HG03521 (cell line): ENCODE results near the gene LRRC32.
"Not testable (repeated sequence)": the region's sequence is repeated elsewhere in the genome, so short reads cannot be mapped to it uniquely, and the experiment has no call there.

Experiments used
- ATAC-seq: cut with Tn5 transposase; IDR thresholded peaks from one replicate; pipeline ENCODE4 v1.9.1; 2021; ENCODE audit warnings: mild to moderate bottlenecking, moderate library complexity; ENCODE audit not compliant: unreplicated experiment

LRRC32 gene

GRCh38 chr11:76617553-76618265 is 52.8 kb downstream of the LRRC32 start:
- ATAC-seq, result no peak

DNA sequence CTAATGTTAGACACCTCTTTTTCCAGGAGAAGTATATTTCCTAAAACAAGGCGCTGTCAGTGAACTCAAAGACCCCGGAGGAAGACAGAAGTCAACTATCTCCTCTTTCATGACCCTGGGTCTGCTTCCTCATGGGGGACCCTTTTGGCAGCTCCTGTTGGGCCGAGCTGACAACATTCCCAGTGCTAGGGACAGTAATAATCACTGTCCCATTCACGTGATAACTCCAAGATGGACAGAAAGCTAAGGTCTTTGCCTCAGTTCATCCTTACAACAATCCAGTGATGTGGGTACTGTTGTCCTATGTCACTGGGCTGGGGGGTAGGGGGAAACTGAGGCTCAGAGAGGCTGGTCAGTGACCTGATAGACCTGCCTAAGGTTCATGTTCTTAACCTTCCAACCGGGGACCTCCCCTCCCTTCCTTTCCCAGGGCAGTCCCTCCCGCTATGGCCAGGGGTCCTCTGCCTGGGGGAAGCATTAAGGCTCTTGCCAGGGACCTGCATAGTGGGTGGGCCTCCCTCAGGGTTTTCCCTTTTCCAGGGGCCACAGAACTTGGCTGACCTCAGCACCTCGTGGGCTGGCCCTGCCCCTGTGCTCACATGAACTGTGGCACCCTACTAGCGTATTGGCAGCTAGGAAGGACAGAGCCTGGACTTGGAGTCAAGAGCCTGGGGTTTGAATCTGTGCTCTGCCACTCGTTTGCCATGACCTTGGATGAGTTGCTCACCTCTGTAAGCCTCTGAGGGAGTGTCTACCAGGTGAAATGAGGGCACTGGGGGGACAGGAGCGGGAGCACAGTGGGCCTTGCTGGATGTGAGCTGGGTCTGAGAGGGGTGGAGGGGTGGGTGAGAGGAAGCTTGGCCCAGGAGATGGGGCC is 53.6 kb downstream of the LRRC32 start:
- no peak for ATAC-seq

DNA sequence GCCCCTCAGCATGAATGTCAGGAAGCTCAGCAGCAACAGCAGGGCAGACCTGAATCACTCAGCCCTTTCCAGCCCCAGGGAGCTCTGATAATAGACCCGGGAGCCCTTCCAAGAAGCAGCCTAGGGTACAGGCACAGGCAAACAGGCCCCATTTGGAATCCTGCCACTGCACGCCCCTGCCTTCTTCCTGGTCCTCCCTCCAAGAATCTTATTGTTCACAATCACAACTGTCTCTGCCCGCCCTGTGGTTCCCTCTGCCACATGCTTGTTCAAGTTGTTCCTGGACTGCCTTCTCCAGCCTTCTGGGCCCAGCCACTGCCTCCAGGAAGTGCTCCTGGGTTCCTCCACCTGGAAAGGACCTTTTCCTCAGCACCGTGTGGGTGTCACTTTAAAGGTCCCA is 54.6 kb downstream of the LRRC32 start:
- no peak for ATAC-seq

DNA sequence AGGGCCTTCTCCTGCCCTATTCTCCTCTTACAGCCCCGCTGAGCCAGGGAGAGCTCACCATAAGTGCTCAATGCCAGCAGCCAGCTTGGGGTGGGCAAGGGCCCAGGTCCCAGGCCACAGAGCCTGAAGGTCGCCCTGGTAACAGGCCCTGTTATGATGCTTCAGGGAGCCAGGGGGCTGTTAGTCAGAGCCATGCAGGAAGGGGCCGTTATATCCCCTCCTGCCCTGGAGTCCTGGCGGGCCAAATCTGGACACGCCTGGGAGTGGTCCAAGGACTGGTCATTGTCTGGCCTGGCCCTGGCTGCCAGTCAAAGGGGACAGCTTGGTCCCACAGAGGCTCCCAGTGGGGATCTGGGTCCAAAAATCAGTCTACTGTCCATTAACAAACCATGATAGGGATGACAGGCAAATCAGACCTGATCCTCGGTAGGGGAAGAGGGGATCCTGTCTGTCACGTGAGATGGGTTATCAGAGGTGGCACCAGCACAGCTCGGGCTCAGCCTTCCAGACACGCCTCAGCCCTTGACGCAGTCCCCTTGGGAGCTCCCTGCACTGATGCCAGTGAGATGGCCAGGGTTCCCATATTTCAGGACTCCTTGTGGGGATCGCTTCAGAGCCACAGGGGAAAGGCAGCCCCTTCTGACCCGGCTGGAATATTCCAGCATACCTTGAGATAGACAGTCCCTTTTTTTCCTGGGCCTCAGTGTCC is 55.9 kb downstream of the LRRC32 start:
- ATAC-seq, result no peak

DNA sequence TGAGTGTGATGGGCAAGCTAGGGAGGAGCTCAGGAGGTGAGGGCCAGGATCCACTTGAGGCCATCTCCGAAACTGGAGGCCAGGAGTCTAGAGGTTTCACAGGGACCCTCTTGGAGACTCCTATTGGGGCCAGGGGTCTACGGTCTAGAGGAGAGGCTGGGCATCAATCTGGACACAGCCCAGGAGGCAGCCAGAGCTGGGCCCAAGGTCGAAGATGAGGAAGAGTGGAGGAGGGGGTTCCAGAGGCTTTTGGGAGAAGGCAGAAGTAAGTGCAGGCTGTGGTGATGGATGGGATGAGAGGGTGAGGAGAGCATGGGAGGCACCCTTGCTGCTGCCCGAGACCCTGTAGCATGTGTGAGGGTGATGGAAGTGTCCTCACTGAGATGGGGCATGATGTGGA is 56.6 kb downstream of the LRRC32 start:
- ATAC-seq, result no peak

GRCh38 chr11:76612226-76612625 is 58.3 kb downstream of the LRRC32 start:
- ATAC-seq, result no peak

- ATAC-seq, result no peak
Measured at GRCh38 chr11:76610871-76611475, 59.6 kb downstream of the LRRC32 start.

DNA sequence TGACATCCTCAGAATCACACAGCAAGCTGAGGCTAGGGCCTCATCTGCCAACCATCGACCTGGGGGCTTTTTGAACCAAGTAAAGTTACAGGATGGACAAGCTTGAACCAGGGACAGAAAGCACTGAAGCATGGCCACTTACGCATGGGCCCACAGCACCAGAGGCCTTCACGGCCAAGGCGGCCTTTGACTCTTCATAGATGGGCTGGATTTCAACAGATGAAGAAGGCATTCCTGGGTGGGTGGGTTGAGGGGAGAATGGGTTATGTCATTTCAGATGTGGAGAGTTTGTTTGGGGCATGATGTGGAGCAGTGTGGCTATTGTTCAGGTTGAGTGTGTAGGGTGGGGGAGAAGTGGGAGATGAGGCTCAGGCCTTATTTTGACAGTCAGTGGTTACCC is 60.2 kb downstream of the LRRC32 start:
- ATAC-seq, result no peak

GRCh38 chr11:76609736-76610370 is 60.7 kb downstream of the LRRC32 start:
- ATAC-seq, result no peak

- not testable (repeated sequence) for ATAC-seq
Measured at GRCh38 chr11:76608879-76609460, 61.6 kb downstream of the LRRC32 start.

DNA sequence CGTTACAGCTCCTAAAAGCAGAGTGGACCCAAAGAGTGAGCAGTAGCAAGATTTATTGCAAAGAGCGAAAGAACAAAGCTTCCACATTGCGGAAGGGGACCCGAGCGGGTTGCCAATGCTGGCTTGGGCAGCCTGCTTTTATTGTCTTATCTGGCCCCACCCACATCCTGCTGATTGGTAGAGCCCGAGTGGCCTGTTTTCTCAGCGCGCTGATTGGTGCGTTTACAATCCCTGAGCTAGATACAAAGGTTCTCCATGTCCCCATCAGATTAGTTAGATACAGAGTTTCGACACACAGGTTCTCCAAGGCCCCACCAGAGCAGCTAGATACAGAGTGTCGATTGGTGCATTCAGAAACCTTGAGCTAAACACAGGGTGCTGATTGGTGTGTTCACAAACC is 62.3 kb downstream of the LRRC32 start:
- ATAC-seq, result not testable (repeated sequence)
